GM19043 (cell line): ENCODE measurements around the gene ANXA10.
A peak's percentile ranks its signal among the peaks of the same experiment; 100 is the strongest.
"Not testable (repeated sequence)": the region's sequence is repeated elsewhere in the genome, so short reads cannot be mapped to it uniquely, and the experiment has no call there.

ENCODE experiments used
- ATAC-seq: cut with Tn5 transposase; IDR thresholded peaks from one replicate; pipeline ENCODE4 v1.9.1; 2021; ENCODE audit warnings: low read depth; ENCODE audit not compliant: unreplicated experiment

Gene ANXA10

GRCh38 chr4:168092176-168092712 lies at the start of gene ANXA10:
Gene ANXA10 (plus strand): TSS chr4:168092537. CDS start chr4:168092701, 164 bp downstream.
- no peak for ATAC-seq

GRCh38 chr4:168045354-168045753 lies 47.0 kb upstream of the ANXA10 start:
- no peak for ATAC-seq

DNA sequence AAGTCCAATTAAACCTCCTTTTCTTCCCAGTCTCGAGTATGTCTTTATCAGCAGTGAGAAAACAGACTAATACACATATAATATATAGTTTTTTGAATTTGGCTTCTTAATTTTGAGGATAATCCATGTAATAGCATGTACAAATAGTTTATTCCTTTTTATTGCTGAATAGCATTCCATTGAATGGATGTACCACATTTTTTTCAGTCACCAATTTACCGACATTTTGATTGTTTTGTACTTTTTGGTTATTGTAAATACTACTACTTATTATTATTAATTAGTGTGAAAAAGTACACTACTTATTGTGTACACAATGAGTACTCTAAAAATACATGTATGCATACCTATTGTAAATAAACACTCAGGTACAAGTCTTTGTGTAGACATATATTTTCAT lies 42.3 kb upstream of the ANXA10 start:
- no peak for ATAC-seq

GRCh38 chr4:168051526-168051925 lies 40.8 kb upstream of the ANXA10 start:
- ATAC-seq = no peak

- peak; percentile 67 for ATAC-seq
Observed at GRCh38 chr4:168057412-168057811, 34.9 kb upstream of the ANXA10 start.

- ATAC-seq = no peak
Observed at GRCh38 chr4:168059251-168059650, 33.1 kb upstream of the ANXA10 start.

DNA sequence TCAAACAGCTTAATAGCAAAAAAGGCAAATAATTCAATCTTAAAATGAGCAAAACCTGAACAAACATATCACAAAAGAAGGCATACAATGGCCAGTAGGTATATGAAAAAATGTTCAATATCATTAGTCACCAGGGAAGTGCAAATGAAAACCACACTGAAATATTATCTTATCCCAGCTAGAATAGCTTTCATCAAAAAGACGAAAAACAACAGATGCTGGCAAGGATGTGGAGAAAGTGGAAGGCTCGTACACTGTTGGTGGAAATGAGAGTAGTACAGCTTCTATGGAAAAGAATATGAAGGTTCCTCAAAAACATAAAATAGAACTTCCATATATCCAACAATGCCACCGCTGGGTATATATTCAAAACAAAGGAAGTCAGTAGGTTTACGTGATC lies 29.3 kb upstream of the ANXA10 start:
- ATAC-seq = no peak

DNA sequence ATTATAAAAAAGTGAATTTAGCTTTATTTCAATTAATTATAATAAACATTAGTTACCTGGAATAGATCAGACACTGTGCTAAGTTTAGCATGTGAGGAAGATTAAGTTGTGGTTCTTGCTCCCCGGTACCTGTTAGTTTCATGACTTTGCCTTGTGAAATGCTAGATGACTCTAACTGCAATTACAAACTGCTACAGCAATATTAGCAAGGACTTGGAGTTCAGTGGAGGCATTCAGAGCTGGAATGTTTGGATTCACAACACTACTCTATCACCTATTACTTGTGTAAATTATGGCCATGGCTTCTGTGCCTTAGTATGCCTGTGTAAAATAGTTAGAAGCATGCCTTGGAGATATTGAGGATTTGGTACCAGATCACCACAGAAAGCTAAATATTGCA lies 21.4 kb upstream of the ANXA10 start:
- no peak for ATAC-seq

- no peak for ATAC-seq
Observed at GRCh38 chr4:168071304-168071703, 21.0 kb upstream of the ANXA10 start.

GRCh38 chr4:168074861-168075260 lies 17.5 kb upstream of the ANXA10 start:
- no peak for ATAC-seq

DNA sequence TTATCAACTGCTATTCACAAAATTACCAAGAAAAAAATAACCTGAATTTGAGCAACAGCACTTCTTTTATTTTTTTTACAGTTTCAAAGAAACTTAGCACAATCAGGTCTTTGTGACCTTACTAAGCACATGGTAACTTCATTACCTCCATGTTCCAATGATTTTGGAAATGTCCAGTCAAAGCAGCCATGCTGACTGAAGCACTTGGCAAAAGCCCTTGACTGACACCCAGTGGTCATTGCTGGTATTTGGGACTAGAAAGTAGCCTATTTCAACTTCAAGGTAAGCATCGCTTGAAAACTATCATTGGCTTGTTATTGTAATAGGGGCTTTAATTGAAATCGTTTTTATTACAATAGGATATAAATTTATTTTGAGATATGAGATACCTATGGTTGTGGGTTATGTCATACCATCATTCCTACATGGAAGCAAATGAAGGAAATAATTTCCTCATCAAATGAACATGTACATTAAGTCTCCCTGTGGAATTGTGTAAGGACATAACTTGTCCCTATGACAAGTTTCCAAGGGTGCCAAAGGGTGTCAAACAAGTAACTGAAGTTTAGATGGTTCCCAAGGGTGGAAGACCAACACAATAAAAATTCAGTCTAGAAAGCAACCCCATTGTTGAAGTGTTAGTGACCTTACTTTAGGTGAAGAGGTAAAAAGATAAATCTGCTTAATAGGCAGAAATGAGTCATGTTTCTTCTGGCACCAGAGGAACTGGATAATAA lies 15.2 kb upstream of the ANXA10 start:
- peak; percentile 92 for ATAC-seq

DNA sequence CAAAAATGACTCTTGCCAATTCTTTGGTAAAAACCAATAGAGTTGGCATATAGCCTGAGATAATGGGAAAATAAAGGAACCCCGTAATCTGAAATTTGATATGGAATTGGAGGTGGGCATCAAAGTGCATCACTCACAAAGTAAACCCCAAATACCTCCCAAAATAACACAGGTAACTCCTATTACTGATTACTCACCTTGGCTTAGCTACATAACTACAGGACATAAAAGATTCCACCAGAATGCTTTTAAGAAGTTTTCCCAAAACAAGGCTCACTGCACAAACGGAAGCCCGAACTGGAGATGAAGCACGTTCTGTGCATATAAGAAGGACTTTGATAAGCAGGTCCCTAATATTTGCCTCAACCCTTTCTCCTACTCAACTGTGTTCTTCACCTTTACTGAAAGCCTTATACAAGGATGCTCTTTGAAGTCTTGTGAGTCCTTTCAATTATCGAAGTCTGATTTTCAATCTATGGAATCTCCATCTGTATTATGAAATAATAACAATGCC lies 14.6 kb upstream of the ANXA10 start:
- ATAC-seq = no peak

DNA sequence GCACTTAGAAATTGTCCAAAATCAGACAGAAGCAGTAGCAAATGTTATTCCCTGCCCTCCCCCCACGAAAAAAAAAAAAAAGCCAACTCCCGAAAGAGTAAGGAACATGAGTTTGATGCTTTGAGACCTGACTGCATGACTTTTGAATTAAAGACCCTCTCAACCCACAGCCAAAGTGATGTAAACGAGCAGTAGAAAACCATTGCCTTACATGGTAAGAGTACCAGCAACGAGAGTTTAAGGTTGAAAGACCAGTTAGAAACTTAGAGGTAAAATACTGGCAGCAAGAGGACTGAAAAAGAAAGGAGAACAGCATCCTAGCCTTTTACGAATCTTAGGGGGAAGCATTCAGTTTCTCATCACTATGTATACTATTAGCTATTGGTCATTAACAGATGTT lies 10.0 kb upstream of the ANXA10 start:
- no peak for ATAC-seq

- no peak for ATAC-seq
Observed at GRCh38 chr4:168095776-168096406, 3.6 kb downstream of the ANXA10 start.

DNA sequence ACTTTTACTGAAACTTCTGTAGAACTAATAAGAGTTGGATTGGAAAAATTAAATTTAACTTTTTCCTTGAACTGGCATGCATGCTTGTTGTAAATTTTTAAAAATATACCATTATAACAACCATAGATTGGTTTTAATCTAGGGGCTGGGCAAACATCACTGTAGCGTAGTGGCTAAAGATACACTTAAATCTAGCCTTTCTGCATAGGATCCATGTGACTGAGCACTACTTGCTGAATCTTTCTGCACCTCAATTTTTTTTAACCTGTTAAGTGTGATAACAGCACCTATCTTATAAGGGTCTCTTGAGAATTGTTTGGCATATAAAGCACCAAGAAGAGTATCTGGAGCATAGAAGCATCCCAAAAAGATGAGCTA lies 4.1 kb downstream of the ANXA10 start:
- ATAC-seq = no peak

DNA sequence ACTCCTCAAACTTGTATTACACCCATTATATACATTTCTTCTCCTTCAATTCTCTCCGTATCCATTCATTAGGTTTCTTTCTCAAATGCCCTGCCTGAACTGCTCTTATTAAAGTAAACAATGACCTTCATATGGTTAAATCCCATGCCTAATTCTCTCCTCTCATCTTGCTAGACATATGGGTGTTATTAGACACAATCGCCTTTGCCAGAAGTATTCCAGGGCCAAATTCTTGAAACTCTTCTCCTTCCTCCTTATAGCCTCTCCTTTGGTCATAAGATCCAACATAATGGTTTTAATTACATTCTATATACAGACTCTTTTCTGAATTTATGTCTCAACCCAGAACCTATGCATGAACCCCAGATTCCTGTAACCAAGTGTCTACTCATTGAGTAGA lies 4.8 kb downstream of the ANXA10 start:
- no peak for ATAC-seq

- ATAC-seq = no peak
Observed at GRCh38 chr4:168098248-168098717, 5.9 kb downstream of the ANXA10 start.

GRCh38 chr4:168099195-168099594 lies 6.9 kb downstream of the ANXA10 start:
- ATAC-seq = no peak

DNA sequence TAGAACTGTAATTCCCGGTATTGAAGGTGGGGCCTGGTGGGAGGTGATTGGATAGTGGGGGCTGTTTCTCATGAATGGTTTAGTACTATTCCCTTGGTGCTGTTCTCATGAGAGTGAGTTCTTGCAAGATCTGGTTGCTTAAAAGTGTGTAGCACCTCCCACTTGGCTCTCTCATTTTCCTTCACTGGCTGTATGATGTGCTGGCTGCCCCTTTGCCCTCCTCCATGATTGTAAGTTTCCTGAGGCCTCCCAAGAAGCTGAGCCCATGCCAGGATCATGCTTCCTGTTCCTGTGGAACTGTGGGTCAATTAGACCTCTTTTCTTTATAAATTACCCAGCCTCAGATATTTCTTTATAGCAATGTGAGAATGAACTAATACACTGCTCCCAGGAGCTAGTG lies 8.7 kb downstream of the ANXA10 start:
- no peak for ATAC-seq

- ATAC-seq = no peak
Observed at GRCh38 chr4:168102403-168102802, 10.1 kb downstream of the ANXA10 start.

DNA sequence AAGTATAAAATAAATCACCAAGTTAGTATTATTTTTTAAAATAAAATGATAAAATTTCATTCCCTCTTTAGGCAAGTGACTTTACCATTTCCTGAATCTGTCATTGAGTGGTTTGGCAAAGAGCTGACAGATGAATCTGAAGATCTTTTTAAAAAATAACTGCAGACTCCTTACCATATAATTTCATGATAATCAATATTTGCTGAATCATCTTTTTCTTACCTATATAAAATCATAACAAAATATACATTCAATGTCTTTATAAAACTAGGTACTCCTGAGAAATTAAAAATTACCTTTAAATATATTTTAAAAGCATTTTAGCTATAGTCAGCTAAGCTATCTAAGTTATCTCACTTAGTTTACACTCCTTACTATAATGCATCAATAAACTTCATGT lies 17.2 kb downstream of the ANXA10 start:
- no peak for ATAC-seq

DNA sequence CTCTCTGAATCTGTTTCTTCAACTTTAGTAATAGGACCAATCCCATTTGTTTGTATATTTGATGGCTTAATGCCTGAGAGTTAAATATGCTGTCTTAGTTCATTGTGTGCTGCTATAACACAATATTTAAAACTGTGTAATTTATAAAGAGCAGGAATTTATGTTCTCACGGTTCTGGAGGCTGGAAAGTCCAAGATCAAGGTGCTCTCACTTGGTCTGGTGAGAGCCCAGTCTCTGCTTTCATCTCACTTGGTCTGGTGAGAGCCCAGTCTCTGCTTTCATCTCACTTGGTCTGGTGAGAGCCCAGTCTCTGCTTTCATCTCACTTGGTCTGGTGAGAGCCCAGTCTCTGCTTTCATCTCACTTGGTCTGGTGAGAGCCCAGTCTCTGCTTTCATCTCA lies 20.7 kb downstream of the ANXA10 start:
- ATAC-seq = not testable (repeated sequence)
